UCSD-AML1 (cell line): ENCODE results near the gene GNB4.

ENCODE experiments used
- DNase-seq: peaks from one replicate; lab custom pipeline; 2025; ENCODE audit not compliant: unreplicated experiment; lab: John Stamatoyannopoulos, UW

Gene GNB4

DNA sequence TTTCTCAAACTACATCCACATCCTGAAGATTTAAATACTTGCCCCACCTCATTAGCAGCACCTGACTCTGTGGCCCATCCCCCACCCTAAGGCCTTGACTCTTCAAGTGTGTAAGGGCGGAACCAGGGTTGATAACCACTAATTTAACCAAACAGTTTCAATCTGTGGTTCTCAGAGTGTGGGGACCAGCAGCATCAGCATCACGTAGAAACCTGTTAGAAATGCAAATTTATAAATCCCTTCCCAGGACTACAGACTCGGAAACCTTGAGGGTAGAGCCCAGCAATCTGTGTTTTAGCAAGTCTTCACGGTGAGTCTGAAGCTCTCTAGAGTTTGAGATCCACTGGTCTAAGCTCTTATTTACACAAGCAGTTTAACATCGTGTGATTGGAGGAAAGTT lies 12.4 kb downstream of the GNB4 start:
- DNase-seq = no peak

GRCh38 chr3:179436517-179436916 lies 14.8 kb downstream of the GNB4 start:
- DNase-seq = no peak

- no peak for DNase-seq
Observed at GRCh38 chr3:179432451-179432850, 18.8 kb downstream of the GNB4 start.

- peak; percentile 22 for DNase-seq
Observed at GRCh38 chr3:179432021-179432420, 19.2 kb downstream of the GNB4 start.

DNA sequence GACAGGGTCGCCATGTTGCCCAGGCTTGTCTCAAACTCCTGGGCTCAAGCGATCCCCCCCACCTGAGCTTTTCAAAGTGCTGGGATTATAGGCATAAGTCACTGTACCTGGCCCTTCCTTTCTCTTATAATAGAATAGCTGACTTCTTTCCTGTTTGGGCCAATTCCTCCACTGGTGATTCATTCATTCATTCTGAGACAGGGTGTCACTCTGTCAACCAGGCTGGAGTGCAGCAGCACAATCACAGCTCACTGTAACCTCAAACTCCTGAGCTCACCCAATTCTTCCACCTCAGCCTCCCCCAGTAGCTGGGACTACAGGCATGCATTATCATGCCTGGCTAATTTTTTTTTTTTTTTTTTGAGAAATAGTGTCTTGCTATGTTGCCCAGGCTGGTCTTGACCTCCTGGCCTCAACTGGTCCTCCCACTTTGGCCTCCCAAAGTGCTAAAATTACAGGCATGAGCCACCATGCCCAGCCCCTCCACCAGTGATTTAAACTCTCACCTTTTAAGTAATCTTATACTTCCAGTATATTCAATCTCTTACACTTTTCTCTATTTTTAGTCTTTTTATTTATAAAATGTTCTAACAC lies 20.9 kb downstream of the GNB4 start:
- no peak for DNase-seq

GRCh38 chr3:179428876-179429548 lies 22.3 kb downstream of the GNB4 start:
- no peak for DNase-seq

DNA sequence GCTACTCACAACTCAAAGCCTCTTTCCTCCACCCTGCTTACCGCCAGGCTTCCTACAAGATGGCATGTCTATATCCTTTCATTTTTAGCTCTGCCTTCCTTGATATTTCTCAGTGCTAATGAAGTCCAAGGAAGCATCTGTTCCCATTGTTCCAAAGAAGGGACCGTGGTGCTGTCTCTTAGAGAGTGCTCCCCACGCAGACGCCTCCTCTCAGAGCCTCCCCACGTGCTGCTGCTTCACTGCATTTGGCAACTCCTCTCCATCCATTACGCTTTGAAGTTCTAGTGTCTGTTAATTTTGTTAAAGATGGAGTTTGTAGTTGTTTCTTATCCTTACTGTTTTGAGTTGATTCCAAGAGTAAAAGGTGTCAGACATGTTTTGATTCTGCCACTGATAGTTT lies 26.2 kb downstream of the GNB4 start:
- DNase-seq = no peak

DNA sequence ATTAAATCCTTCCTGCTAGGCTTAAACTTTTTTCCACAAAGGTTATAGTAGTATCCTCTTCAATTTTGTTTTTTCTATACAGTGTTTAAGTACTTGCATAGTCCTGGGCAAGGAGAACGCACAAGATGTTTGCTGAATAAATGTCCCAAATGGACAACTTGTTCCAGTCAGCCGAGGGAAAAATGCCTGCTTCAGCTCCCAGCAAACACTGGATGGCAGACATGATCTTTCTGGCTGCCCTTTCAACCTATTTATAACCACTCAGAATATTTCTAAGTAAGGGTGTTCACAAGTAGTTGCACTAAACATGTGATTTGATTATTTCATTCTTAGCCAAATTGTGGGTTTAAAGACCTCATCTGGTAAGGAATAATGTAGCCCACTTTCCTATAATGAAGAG lies 29.8 kb downstream of the GNB4 start:
- DNase-seq = no peak

DNA sequence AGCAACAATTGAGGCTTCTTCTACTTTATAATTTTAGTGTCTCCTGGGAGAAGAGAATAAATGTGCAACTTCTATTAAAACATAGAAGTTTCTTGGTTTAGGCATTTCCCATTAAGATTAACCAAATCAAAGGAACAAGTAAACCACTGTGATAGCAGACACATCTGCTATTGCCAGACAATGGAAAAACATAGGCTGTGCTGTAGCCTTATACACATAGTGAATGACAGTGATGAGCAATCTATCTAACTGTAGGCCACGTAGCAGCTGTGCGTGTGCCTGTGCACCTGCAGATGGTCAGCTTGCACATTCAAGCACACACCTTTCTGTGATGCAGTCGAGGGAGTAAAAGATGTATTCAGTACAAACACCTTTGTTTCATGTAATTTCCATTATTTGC lies 32.7 kb downstream of the GNB4 start:
- no peak for DNase-seq

GRCh38 chr3:179416681-179417080 lies 34.6 kb downstream of the GNB4 start:
- no peak for DNase-seq

- no peak for DNase-seq
Observed at GRCh38 chr3:179415377-179415776, 35.9 kb downstream of the GNB4 start.

GRCh38 chr3:179414804-179415203 lies 36.5 kb downstream of the GNB4 start:
- DNase-seq = no peak

DNA sequence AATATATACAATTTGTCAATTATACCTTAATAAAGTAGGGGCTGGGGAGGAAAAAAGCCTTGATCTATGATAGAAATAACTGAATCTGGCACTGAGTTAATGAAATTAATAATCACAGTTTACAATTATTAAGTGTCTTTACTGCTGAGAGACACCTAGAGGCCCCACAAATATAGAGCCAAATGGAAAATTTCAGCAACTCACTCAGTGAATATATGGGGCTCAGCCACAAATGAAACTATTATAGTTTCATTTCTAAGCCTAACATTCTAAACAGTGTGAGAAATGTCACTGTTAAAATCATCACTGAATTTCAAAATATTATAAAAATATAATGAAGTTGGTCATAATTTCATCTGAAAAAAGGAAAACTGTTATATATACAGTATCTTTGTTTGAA lies 40.3 kb downstream of the GNB4 start:
- no peak for DNase-seq

DNA sequence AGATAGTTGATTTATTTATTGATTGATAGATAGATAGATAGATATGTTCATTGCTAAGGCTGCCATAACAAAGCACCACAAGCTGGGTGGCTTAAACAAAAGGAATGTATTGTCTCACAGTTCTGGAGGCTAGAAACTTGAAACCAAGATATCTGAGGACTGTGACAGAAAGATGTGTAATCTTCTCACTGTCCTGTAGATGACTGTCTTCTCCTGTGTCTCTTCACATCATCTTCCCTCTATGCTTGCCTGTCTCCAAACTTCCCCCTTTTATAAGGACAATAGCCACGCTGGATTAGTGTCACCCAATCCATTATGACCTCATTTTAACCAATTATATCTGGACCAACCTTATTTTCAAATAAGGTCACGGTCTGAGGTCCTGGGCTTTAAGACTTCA lies 40.9 kb downstream of the GNB4 start:
- DNase-seq = no peak

GRCh38 chr3:179404307-179404706 lies 47.0 kb downstream of the GNB4 start:
- no peak for DNase-seq

DNA sequence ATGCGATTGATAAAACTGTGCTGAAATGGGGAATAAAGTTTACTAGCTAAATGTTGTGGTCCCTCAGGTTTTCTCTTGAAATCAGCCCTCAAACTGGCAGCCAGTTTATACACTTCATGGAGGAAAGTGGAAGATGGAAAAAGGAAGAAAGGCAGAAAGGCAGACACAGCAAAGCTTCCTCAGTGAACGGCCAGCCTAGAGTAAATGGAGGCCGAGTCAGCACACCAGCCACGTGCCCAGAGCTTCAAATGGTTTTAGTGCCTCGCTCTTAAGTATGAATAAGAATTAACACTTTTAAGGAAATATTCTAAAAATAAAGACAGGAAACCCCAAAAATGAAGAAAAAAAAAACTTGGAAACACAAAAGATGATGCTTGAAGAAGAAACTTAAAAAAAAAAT lies 48.3 kb downstream of the GNB4 start:
- DNase-seq = no peak

GRCh38 chr3:179401561-179401960 lies 49.7 kb downstream of the GNB4 start:
- DNase-seq = no peak

- DNase-seq = no peak
Observed at GRCh38 chr3:179398574-179399231, 52.6 kb downstream of the GNB4 start.

- DNase-seq = no peak
Observed at GRCh38 chr3:179391906-179392305, 59.4 kb downstream of the GNB4 start.

DNA sequence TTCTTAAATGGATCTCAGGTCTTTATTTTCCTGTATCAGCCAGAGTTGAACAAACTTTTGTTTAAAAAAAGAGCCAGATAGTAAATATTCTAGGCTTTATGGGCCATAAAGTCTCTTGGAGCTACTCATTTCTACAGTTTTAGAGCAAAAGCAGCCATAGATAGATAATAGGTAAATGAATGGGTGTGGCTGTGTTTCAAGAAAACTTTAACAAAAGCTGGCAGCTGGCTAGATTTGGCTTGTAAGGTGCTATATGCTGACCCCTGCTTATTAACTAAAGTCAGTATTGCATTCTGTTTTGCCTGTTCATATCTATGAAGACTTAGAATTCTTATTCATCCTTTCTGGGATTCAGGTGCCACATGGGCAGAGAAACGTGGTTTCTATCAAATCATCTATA lies 74.8 kb downstream of the GNB4 start:
- DNase-seq = no peak

GRCh38 chr3:179375091-179375999 lies 75.9 kb downstream of the GNB4 start:
- DNase-seq = no peak

DNA sequence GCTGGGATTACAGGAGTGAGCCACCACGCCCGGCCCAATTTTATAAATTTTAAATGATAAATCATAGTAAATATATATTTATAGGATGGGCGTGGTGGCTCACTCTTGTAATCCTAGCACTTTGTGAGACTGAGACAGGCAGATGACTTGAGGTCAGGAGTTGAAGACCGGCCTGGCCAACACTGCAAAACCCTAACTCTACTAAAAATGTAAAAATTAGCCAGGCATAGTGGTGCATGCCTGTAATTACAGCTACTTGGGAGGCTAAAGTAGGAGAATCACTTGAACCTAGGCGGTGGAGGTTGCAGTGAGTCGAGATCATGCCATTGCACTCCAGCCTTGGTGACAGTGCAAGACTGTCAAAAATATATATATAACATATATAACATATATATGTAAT lies 77.3 kb downstream of the GNB4 start:
- no peak for DNase-seq
